ENCODE measurements around the gene AMMECR1L. TPM values are rescaled to one million over a fixed set of nuclear protein-coding genes. Genes with fewer than 3 reads are reported as not detected.
"Not testable (repeated sequence)": the region's sequence is repeated elsewhere in the genome, so short reads cannot be mapped to it uniquely, and the experiment has no call there.

The AMMECR1L gene
- total RNA-seq, 1 donor from 2014 or later: 9.8 TPM

- DNase-seq (no peak), ATAC-seq (no peak)
- intact Hi-C loops (cut with micrococcal nuclease): loop anchor here (10.0 kb wide), 1 partner anchor 346 kb away; no protein-coding TSS in a partner anchor
Observed at GRCh38 chr2:127888772-127889171, 3.0 kb upstream of the AMMECR1L start.

- intact Hi-C loops (cut with micrococcal nuclease): loop anchor here (10.0 kb wide), 1 partner anchor 347 kb away; no protein-coding TSS in a partner anchor
- ATAC-seq: no peak
- no peak for DNase-seq
Observed at GRCh38 chr2:127887776-127888130, 2.0 kb upstream of the AMMECR1L start.

- DNase-seq (no peak), ATAC-seq (no peak)
- intact Hi-C loops (cut with micrococcal nuclease): loop anchor here (10.0 kb wide), 1 partner anchor 348 kb away; no protein-coding TSS in a partner anchor
Observed at GRCh38 chr2:127887082-127887775, 1.5 kb upstream of the AMMECR1L start.

GRCh38 chr2:127886593-127886935, 808 bp upstream of the AMMECR1L start:
- intact Hi-C loops (cut with micrococcal nuclease): loop anchor here (10.0 kb wide), 1 partner anchor 348 kb away; no protein-coding TSS in a partner anchor
- ATAC-seq: peak; percentile 56
- DNase-seq: not testable (repeated sequence)

DNA sequence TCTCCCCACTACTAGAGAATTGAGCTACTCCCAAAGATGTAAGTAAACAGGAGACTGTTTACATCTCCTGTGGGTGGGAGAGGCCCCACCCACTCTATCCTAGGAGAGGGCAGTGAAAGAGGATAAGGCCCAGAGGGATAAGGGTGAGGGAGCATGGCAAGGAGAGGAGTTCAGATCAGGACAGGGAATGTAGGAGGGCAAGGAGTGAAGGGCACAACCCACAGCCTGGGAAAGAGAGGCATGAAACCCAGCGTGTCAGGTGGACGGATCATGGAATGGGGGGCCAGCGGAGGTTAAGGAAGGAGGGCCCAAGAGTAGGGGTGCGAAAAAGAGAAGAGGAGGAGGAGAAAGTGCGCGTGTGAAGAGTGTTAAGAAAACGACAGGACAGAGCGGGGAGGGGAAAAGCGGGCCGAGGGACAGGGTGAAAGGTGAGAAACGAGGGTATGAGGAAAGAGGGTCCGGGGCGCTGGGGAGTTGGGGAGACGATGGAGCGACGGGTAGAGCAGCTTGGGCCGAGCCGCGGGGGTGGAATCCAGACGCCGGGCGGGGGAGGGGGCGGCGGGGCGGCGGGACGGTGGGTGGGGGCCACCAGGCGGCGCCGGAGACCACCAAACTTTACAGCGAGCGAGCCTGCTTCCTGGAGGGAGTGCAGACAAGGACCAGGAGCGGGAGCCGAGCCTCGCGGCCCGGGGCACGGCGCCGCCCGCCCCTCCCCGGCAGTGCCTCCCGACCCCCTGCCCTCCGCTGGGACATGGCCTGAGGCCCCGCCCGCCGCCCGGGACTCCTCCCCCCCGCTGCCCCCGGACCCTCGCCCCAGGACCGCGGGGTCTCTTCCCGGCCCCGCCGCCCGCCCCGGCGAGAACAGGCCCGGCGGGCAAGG, 655 bp downstream of the AMMECR1L start:
- peak; percentile 77 for DNase-seq
- intact Hi-C loops (cut with micrococcal nuclease): loop anchor here (10.0 kb wide), 1 partner anchor 350 kb away; no protein-coding TSS in a partner anchor
- peak; percentile 49 for ATAC-seq

DNA sequence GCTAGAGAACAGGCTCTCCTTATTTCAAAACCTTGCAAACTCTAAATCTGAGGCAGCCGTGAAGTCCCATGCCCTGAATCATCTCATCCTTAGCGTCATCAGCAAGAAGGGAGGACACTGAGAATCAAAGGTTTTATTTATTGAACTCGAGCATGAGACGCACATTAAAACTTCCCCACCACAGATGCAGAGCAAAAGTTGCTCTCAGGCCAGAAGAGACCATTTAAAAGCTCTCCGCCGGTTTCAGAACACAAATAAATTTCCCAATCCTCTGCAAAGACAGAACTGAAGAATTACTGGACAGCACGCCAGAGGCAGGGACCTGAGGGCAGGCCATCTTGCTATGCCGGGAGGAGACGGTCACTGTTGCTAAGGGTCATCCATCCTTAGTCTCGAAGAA, 1.3 kb downstream of the AMMECR1L start:
- ATAC-seq (no peak), DNase-seq (no peak)
- intact Hi-C loops (cut with micrococcal nuclease): loop anchor here (10.0 kb wide), 1 partner anchor 350 kb away; no protein-coding TSS in a partner anchor

GRCh38 chr2:127879899-127880298, 5.9 kb downstream of the AMMECR1L start:
- ATAC-seq (no peak), DNase-seq (no peak)
- intact Hi-C loops (cut with micrococcal nuclease): loop anchor here (10.0 kb wide), 1 partner anchor 355 kb away; no protein-coding TSS in a partner anchor

- ATAC-seq (no peak), DNase-seq (no peak)
- intact Hi-C loops (cut with micrococcal nuclease): no loop called here
Observed at GRCh38 chr2:127877626-127878025, 8.1 kb downstream of the AMMECR1L start.

DNA sequence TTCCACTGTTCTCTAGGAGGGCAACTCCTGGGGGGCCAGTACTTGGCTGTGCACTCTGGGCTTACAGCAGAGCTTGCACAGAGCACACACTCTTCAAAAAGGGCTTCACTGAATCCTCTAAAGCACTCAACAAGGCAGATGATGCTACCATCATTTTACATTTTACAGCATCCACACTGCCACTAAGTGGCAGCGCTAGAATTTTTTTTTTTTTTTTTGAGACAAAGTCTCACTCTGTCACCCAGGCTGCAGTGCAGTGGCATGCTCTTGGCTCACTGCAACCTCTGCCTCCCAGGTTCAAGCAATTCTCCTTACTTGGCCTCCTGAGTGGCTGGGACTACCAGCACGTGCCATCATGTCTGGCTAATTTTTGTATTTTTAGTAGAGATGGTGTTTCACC, 8.6 kb downstream of the AMMECR1L start:
- no peak for ATAC-seq
- intact Hi-C loops (cut with micrococcal nuclease): no loop called here
- no peak for DNase-seq

DNA sequence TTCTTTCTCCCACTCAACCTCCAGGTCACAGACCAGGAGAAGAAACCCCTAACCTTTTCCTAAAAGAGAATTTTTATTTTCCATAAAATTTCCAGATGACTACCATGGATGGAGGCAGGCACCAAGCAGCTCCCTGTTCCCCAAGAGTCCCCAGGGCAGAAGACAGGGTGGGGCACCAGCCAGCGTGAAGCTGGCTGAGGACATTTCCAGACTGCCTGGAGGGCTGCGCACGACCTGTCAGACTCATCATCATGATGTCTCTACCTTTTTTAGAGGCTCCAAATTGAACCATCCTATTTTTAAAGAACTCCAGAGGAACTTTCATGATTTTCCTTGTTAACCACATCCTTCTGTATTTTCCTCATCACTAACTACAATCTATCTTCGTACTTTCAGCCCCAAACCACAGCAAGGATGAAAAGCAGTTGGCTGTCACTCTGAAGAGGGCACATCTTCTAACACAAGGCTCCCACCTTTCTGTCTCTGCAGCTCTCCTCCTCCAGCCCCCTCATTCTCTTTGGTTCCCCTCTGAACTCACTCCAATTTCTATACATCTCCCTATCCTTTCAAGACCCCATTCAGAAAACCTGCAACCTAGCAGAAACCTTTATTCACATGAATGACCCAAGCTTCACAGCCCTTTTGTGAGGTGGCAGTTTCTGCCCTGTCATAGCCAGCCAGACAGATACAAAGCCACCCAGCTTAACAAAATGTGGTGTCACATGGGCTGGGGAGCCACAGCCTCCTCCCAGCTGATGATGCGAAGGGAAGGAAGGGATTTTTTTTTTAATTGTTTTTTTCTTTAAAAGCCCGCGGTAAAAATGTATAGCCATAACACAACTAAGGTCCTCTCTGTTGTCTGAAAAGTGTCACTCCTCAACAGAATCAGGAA, 11.1 kb downstream of the AMMECR1L start:
- ATAC-seq: peak; percentile 50

GRCh38 chr2:127873707-127874303, 12.0 kb downstream of the AMMECR1L start:
- ATAC-seq (peak; percentile 72), DNase-seq (no peak)
- intact Hi-C loops (cut with micrococcal nuclease): no loop called here

More for the DNA sequence above, 11.1 kb downstream of the AMMECR1L start:
- DNase-seq: no peak
- intact Hi-C loops (cut with micrococcal nuclease): no loop called here

- ATAC-seq: no peak
- no peak for DNase-seq
- intact Hi-C loops (cut with micrococcal nuclease): no loop called here
Observed at GRCh38 chr2:127872354-127872753, 13.4 kb downstream of the AMMECR1L start.

- intact Hi-C loops (cut with micrococcal nuclease): no loop called here
- ATAC-seq (no peak), DNase-seq (no peak)
Observed at GRCh38 chr2:127865926-127866325, 19.8 kb downstream of the AMMECR1L start.

DNA sequence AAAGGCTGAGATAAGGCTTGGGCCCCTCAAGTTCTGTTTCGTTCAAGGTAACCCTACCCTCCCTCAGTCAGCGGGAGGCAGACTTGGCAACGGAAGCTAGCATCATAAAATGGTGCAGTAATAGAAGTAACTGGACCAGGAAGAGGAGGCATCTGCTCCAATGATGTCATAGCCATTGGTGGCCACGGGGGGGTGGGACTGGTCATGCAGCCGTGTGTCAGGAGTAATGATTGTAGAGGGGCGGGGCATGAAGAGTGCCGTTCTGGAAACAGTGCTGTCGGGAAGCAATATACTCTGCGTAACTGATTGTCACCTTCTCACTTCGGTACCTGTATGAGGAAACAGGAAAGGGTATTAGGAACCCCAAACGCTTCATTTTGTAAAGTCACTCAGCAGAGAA, 20.9 kb downstream of the AMMECR1L start:
- ATAC-seq (peak; percentile 14), DNase-seq (no peak)
- intact Hi-C loops (cut with micrococcal nuclease): no loop called here

DNA sequence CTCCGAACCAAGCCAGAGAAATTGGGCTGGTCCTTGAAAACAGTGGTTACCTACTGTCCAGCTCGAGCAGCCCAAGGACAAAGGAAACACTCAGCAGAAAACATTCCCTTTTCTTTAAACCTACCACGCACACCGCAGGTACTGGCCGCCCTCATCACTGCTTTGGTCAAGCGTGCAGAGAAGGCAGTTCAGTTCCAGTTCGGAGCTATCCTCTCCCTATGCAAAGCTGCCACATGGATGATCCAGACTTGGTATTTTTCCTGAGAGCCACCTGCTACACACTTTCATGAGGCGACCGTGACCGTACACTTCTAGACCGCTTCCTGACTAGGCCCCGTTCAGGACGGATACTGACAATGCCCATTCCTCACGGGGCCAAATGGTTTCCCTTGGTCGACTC, 23.5 kb downstream of the AMMECR1L start:
- no peak for ATAC-seq
- intact Hi-C loops (cut with micrococcal nuclease): no loop called here
- DNase-seq: no peak

DNA sequence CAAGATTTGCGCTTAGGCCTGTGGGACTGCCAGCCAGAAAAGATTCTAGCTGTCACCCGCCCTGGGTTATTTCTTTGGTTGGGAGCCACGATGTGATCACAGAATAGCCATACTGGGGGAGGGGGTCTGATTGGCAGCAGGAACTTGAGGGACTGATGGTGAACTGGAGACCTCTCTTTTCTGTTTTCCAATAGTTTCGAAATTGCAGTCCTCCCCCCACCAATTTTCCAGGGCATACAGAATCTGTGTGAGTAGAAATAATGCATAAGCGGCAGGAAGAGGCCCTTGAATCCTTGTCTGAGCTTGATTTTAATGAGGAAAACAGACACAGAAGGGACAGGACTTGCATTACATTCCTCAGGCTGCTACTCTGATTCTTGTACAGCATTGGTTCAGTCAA, 25.6 kb downstream of the AMMECR1L start:
- intact Hi-C loops (cut with micrococcal nuclease): no loop called here
- ATAC-seq (no peak), DNase-seq (no peak)

DNA sequence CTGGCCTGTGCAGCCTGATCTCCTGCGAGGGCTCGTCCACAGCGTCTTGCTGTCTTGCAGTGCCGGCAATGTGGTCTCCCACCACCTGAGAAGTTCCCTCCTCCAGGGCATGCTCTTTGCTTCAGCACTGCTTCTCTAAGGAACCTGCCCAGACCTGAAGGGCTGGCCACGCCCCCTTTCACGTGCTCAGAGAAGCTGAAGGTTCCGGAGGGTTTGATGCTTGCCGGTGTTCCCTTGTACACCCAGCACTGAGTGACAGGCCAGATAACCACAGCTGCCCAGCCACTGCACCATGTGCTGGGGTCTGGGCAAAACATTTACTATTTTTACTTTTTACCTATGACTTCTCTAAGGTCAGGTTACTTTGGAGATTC, 26.1 kb downstream of the AMMECR1L start:
- DNase-seq (peak; percentile 45), ATAC-seq (no peak)
- intact Hi-C loops (cut with micrococcal nuclease): no loop called here

- intact Hi-C loops (cut with micrococcal nuclease): no loop called here
- DNase-seq (no peak), ATAC-seq (no peak)
Observed at GRCh38 chr2:127857265-127857808, 28.4 kb downstream of the AMMECR1L start.

DNA sequence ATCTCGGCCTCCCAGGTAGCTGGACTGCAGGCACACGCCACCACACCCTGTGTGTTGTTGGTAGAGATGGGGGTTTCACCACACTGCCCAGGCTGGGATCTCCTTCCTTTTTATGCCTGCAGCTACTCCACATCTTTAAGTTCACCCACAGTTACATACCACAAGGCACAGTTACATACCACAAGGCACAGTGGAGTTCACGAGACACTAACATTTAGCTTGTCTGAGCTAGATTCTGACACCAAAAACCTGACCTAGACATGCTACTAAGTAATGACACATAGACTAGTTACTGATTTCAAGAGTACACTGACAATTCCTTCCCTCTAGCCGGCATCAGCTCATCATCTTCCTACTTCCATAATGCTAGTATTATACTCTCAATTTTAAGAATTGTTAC, 32.1 kb downstream of the AMMECR1L start:
- no peak for ATAC-seq
- intact Hi-C loops (cut with micrococcal nuclease): no loop called here

More for the DNA sequence above, 32.1 kb downstream of the AMMECR1L start:
- no peak for DNase-seq
